HUES48 (cell line): ENCODE data around the gene GLYATL1.
A peak's percentile ranks its signal among the peaks of the same experiment; 100 is the strongest.

Experiments used
- H3K27ac ChIP-seq: one replicate; pipeline ENCODE4 v1.7.0; 2013; ENCODE audit warnings: low read depth, low read length, inconsistent platforms
- H3K27me3 ChIP-seq: 2 replicates; pipeline ENCODE4 v1.6.1; 2013; ENCODE audit warnings: mild to moderate bottlenecking, low read length; ENCODE audit not compliant: control insufficient read depth, insufficient read depth
- H3K36me3 ChIP-seq: 2 replicates; pipeline ENCODE4 v1.6.1; 2013; ENCODE audit warnings: low read length; ENCODE audit not compliant: control insufficient read depth, insufficient read depth
- H3K4me1 ChIP-seq: 2 replicates; pipeline ENCODE4 v1.6.1; 2013; ENCODE audit warnings: mild to moderate bottlenecking, low read length; ENCODE audit not compliant: control insufficient read depth, insufficient read depth
- H3K4me3 ChIP-seq: 2 replicates; pipeline ENCODE4 v1.5.1; 2013; ENCODE audit warnings: mild to moderate bottlenecking, low read depth, low read length
- H3K9ac ChIP-seq: 2 replicates; pipeline ENCODE4 v1.6.1; 2013; ENCODE audit warnings: mild to moderate bottlenecking, low read depth, low read length, moderate library complexity
- H3K9me3 ChIP-seq: 2 replicates; pipeline ENCODE4 v1.6.1; 2013; ENCODE audit warnings: low read length; ENCODE audit not compliant: control insufficient read depth, insufficient read depth

GLYATL1 gene

GRCh38 chr11:58957922-58958321, 18.6 kb downstream of the GLYATL1 start:
- Histone ChIP-seq H3K27ac (no peak overlapping the region), H3K9ac (no peak overlapping the region), H3K4me1 (peaks cover 7% of the 10 kb centered on the region), H3K36me3 (no peaks in the 10 kb centered on the region), H3K9me3 (no peaks in the 10 kb centered on the region), H3K27me3 (no peaks in the 10 kb centered on the region), H3K4me3 (no peak overlapping the region)

DNA sequence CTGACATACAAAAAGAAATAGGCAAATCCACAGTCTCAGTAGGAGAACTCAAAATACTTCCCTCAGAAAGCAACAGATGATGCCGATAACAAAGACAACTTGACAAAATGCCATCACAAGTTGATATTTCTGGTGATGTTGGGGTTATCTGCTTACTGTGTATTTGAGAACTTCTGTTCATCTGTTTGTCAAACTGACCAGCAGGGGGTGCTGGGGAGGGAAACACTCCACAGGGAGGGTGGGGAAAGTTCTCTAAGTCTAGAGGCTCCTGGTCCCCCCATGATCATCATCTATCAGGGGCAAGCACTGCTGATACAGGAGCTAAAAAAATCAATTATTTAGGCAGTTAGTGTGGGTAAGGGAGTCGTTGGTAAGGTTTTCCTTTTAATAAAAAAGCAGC, 19.2 kb downstream of the GLYATL1 start:
- Histone ChIP-seq H3K27ac (no peak overlapping the region), H3K9me3 (no peaks in the 10 kb centered on the region), H3K36me3 (no peaks in the 10 kb centered on the region), H3K4me3 (no peak overlapping the region), H3K9ac (no peak overlapping the region), H3K27me3 (no peaks in the 10 kb centered on the region), H3K4me1 (peaks cover 7% of the 10 kb centered on the region)

DNA sequence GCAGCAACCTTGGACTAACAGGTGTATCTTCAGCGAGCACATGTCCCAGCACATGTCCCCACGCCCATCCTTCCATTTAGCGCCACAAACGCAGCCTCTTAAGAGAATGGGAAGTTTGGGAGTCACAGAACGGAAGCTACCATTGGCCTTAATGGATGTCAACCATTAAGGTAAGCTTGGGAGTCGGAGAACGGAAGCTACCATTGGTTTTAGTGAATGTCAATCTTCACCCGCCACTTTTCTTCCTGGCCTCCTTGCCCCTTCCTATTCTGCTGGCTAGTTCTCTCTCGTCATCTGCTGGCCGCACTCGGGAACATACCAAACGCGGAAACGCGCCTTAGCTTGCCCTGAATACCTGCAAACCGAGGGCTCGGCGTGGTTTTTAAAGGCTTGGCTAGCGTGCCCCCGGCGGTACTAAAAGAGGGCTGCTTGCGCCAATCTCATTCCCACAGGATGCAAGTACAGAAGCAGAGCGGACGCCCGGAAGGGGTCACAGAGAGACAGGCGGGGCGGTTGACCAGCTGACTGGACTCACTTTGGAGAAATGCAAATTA, 24.3 kb downstream of the GLYATL1 start:
- Histone ChIP-seq H3K9me3 (no peaks in the 10 kb centered on the region), H3K4me1 (no peaks in the 10 kb centered on the region), H3K27me3 (peaks cover 39% of the 10 kb centered on the region), H3K27ac (no peak overlapping the region), H3K4me3 (peak overlapping the region; percentile 50), H3K36me3 (no peaks in the 10 kb centered on the region), H3K9ac (no peak overlapping the region)

- H3K36me3 ChIP-seq: no peaks in the 10 kb centered on the region
- H3K27me3 ChIP-seq: peaks cover 47% of the 10 kb centered on the region
- H3K9ac ChIP-seq: no peak overlapping the region
- H3K4me3 ChIP-seq: no peak overlapping the region
- no peaks in the 10 kb centered on the region for H3K9me3 ChIP-seq
- H3K27ac ChIP-seq: no peak overlapping the region
- H3K4me1 ChIP-seq: no peaks in the 10 kb centered on the region
Observed at GRCh38 chr11:58965246-58965985, 26.1 kb downstream of the GLYATL1 start.

- Histone ChIP-seq H3K9me3 (peaks cover 15% of the 10 kb centered on the region; the same call in 1 of the 2 replicates), H3K4me1 (no peaks in the 10 kb centered on the region), H3K27ac (no peak overlapping the region), H3K36me3 (no peaks in the 10 kb centered on the region), H3K9ac (no peak overlapping the region), H3K27me3 (peaks cover 47% of the 10 kb centered on the region), H3K4me3 (no peak overlapping the region)
Observed at GRCh38 chr11:58968251-58968711, 29.0 kb downstream of the GLYATL1 start.

GRCh38 chr11:58977470-58977869, 38.2 kb downstream of the GLYATL1 start:
- H3K9me3 ChIP-seq: peaks cover 3% of the 10 kb centered on the region; the same call in 1 of the 2 replicates
- no peaks in the 10 kb centered on the region for H3K27me3 ChIP-seq
- H3K9ac ChIP-seq: no peak overlapping the region
- H3K4me3 ChIP-seq: no peak overlapping the region
- no peaks in the 10 kb centered on the region for H3K4me1 ChIP-seq
- no peaks in the 10 kb centered on the region for H3K36me3 ChIP-seq
- H3K27ac ChIP-seq: no peak overlapping the region

DNA sequence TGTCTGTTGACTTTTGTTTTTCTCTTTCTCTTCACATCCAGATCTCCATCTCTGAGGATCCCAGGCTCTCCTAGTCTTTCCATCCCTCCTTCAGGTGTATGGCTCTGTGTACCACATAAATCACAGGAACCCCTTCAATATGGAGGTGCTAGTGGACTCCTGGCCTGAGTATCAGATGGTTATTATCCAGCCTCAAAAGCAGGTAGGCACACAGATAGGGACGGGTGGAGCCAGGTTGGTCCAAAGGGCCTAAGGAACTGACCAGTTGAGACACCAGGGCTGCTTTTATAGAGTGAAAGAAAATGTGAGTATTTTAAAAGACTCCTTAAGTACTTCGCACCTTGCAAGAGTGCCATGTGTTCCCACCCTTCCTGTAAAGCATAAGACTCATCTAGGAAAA, 39.9 kb downstream of the GLYATL1 start:
- H3K4me3 ChIP-seq: no peak overlapping the region
- no peak overlapping the region for H3K27ac ChIP-seq
- no peak overlapping the region for H3K9ac ChIP-seq
- no peaks in the 10 kb centered on the region for H3K9me3 ChIP-seq
- H3K4me1 ChIP-seq: no peaks in the 10 kb centered on the region
- H3K27me3 ChIP-seq: no peaks in the 10 kb centered on the region
- no peaks in the 10 kb centered on the region for H3K36me3 ChIP-seq

DNA sequence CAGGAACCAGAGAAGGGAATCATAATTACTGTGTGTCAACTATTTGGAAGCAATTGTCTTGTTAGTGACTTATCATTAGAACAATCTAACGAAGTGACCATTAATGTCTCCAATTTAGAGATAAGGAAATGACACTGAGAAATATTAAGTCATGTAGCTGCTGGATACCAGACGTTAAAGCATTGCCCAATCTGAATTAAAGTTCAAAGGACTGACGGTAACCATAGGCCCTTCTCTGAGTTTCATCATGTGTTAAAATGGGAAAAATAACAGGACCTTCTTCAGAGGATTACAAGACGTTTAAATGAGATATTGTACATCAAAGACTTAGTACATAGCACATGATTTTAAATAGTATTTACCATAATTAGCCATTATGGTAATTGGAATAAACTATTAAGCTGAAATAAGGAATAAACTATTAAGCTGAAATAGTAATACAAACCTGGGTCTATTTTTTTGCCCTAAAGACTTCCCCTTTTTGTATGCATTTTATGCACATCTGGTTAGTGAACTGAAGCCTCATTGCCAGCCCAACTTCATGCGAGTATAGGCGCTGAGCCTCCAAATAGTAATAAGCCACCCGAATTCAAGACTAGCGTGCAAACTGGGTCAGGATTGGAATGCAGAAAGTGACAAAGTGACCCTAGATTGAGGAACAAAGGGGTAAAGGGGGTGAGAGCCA, 41.0 kb downstream of the GLYATL1 start:
- no peak overlapping the region for H3K27ac ChIP-seq
- H3K4me1 ChIP-seq: no peaks in the 10 kb centered on the region
- H3K4me3 ChIP-seq: no peak overlapping the region
- no peaks in the 10 kb centered on the region for H3K36me3 ChIP-seq
- H3K27me3 ChIP-seq: no peaks in the 10 kb centered on the region
- no peak overlapping the region for H3K9ac ChIP-seq
- H3K9me3 ChIP-seq: no peaks in the 10 kb centered on the region

DNA sequence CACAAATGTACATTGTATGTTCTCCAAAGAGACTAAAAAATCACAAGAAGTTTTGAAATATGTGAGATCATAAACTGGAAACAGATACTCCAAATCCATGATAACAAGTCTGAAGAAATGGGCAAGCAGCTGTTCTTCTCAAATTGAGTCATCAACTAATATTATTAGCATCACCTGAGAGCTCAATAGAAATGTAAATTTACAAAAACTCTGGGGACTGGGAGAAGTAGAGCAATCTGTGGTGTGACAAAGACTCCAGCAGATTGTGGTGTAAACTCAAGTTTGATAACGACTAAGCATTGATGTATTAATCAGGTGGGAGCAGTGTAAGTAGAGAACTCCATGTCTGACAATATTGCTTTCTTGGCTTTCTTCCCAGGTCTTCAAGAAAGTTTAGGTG, 53.2 kb downstream of the GLYATL1 start:
- H3K4me3 ChIP-seq: no peak overlapping the region
- no peaks in the 10 kb centered on the region for H3K4me1 ChIP-seq
- no peaks in the 10 kb centered on the region for H3K27me3 ChIP-seq
- H3K9ac ChIP-seq: no peak overlapping the region
- H3K9me3 ChIP-seq: peaks cover 10% of the 10 kb centered on the region; the same call in 1 of the 2 replicates
- H3K36me3 ChIP-seq: no peaks in the 10 kb centered on the region
- H3K27ac ChIP-seq: no peak overlapping the region

DNA sequence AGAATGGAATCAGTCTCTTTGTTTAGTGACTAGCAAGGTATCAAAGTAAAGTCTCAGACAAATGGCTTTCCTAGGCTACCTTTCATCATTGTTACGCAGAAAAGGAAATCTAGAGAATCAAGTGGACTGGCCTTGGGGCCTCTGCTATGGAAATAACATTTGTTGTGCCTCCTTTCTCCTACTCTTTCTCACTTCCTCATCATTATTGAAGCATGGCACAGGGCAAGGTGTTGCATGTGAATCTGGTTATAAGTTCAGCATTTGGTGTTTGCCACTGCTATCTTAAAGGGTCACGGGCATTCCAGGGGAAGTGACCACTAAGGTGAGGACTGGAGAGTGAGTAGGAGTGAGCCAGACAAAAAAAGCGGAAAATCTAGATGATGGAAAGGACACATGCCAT, 54.9 kb downstream of the GLYATL1 start:
- H3K9me3 ChIP-seq: peaks cover 10% of the 10 kb centered on the region; the same call in 1 of the 2 replicates
- no peak overlapping the region for H3K27ac ChIP-seq
- H3K4me3 ChIP-seq: no peak overlapping the region
- H3K4me1 ChIP-seq: no peaks in the 10 kb centered on the region
- H3K9ac ChIP-seq: no peak overlapping the region
- no peaks in the 10 kb centered on the region for H3K27me3 ChIP-seq
- H3K36me3 ChIP-seq: no peaks in the 10 kb centered on the region
